Endothelial cell of umbilical vein (primary cell): ENCODE data around the gene NLGN1. TPM values are rescaled to one million over a fixed set of nuclear protein-coding genes. Genes with fewer than 3 reads are reported as not detected.

Experiments
- BruUV-seq: library from RNA; stranded (reverse); fragments of 400-500 nt; replicated peaks from 2 replicates; lab custom pipeline; 2021; lab: Mats Ljungman, UMichigan
- CTCF ChIA-PET: fragments of 300-600, 350-600 bp; sonication (Branson Sonifier 250); formaldehyde crosslinking; loops from one replicate; lab custom pipeline; 2021; ENCODE audit warnings: antibody characterized with exemption, inconsistent platforms; lab: Charles Lee
- POLR2A ChIA-PET: fragments of 300-600, 350-600 bp; sonication (Branson Sonifier 250); formaldehyde crosslinking; loops from one replicate; lab custom pipeline; 2021; ENCODE audit warnings: antibody characterized with exemption, inconsistent platforms; lab: Charles Lee
- DNase-seq: peaks from one replicate; pipeline ENCODE4 v3.0.0-alpha.2; 2011; ENCODE audit warnings: low read depth, low spot score
- FAIRE-seq: peaks from 2 replicates; lab custom pipeline; 2011; peaks lifted over from hg19 to GRCh38; lab: Jason Lieb, UNC
- H2AFZ ChIP-seq: 2 replicates; pipeline ENCODE4 v1.6.0; 2012; ENCODE audit warnings: low read depth, low read length, control low read depth, inconsistent platforms
- H3K27ac ChIP-seq: 2 replicates; pipeline ENCODE4 v1.5.1; 2011; ENCODE audit warnings: low read depth, mild to moderate bottlenecking, control low read depth, low read length, moderate library complexity; ENCODE audit not compliant: insufficient read depth
- H3K27me3 ChIP-seq, 2 experiments: 2 replicates each; pipeline versions ENCODE4 v1.6.0 to v1.6.1; 2011; ENCODE audit warnings: low read length in 2 of 2, mixed read lengths in 1 of 2; ENCODE audit not compliant: control insufficient read depth in 2 of 2, insufficient read depth in 2 of 2
- H3K36me3 ChIP-seq, 2 experiments: 2 replicates in 1 of 2; 3 replicates in 1 of 2; pipeline ENCODE4 v1.5.1; 2011; ENCODE audit warnings: low read length in 2 of 2, mild to moderate bottlenecking in 1 of 2, moderate library complexity in 1 of 2; ENCODE audit not compliant: control insufficient read depth in 2 of 2, insufficient read depth in 2 of 2; ENCODE audit errors: extremely low read depth in 1 of 2
- H3K4me1 ChIP-seq: 3 replicates; pipeline ENCODE4 v1.5.1; 2011; ENCODE audit warnings: mild to moderate bottlenecking, low read length; ENCODE audit not compliant: control insufficient read depth, insufficient read depth; ENCODE audit errors: extremely low read depth
- H3K4me2 ChIP-seq: 2 replicates; pipeline ENCODE4 v1.6.1; 2011; ENCODE audit warnings: low read length, control low read depth, mixed read lengths; ENCODE audit not compliant: insufficient read depth
- H3K4me3 ChIP-seq, 3 experiments: fragments of 200-600 bp in 1 of 3; sonication (generic), shearing (Covaris generic) in 1 of 3; replicated peaks in 1 of 3; 2 replicates each; pipeline ENCODE4 v1.5.1; 2011 to 2016; ENCODE audit warnings: control low read depth in 3 of 3, low read length in 3 of 3, mild to moderate bottlenecking in 2 of 3, inconsistent platforms in 1 of 3, low read depth in 1 of 3, moderate library complexity in 1 of 3; ENCODE audit not compliant: insufficient read depth in 1 of 3
- H3K79me2 ChIP-seq: 2 replicates; pipeline ENCODE4 v1.6.0; 2012; ENCODE audit warnings: low read length, inconsistent platforms; ENCODE audit not compliant: control insufficient read depth, insufficient read depth
- H3K9ac ChIP-seq: replicated peaks from 2 replicates; pipeline ENCODE3; 2011; ENCODE audit warnings: low read length, control low read depth; ENCODE audit not compliant: insufficient read depth; ENCODE audit errors: extremely low read depth
- H3K9me1 ChIP-seq: replicated peaks from 3 replicates; pipeline ENCODE4 v1.6.0; 2011; ENCODE audit warnings: mild to moderate bottlenecking, low read length; ENCODE audit not compliant: control insufficient read depth, insufficient read depth; ENCODE audit errors: extremely low read depth
- H3K9me3 ChIP-seq: replicated peaks from 2 replicates; pipeline ENCODE4 v1.5.1; 2012; ENCODE audit warnings: low read length, inconsistent platforms; ENCODE audit not compliant: control insufficient read depth, insufficient read depth
- H4K20me1 ChIP-seq: replicated peaks from 2 replicates; pipeline ENCODE3; 2011; ENCODE audit warnings: mild to moderate bottlenecking, low read length; ENCODE audit not compliant: control insufficient read depth, insufficient read depth; ENCODE audit errors: extremely low read depth
- EZH2 ChIP-seq: IDR thresholded peaks from 2 replicates; pipeline ENCODE4 v1.6.1; 2012; ENCODE audit warnings: borderline replicate concordance, low read depth, mild to moderate bottlenecking, moderate library complexity, low read length, inconsistent platforms; ENCODE audit not compliant: severe bottlenecking
- FOS ChIP-seq: IDR thresholded peaks from 2 replicates; pipeline ENCODE4 v1.6.1; 2011; ENCODE audit warnings: mild to moderate bottlenecking, low read length, moderate library complexity, borderline replicate concordance; ENCODE audit not compliant: insufficient read depth
- GATA2 ChIP-seq: IDR thresholded peaks from 2 replicates; pipeline ENCODE4 v1.7.0; 2011; ENCODE audit warnings: low read depth, mild to moderate bottlenecking, moderate library complexity, mixed read lengths, low read length; ENCODE audit not compliant: insufficient read length, insufficient read depth
- JUN ChIP-seq: IDR thresholded peaks from 2 replicates; pipeline ENCODE4 v1.6.1; 2011; ENCODE audit warnings: borderline replicate concordance, low read depth; ENCODE audit not compliant: insufficient read length, insufficient read depth
- MAX ChIP-seq: IDR thresholded peaks from 2 replicates; pipeline ENCODE4 v1.6.1; 2011; ENCODE audit not compliant: insufficient read depth, insufficient read length
- POLR2A ChIP-seq: IDR thresholded peaks from 2 replicates; pipeline ENCODE4 v1.6.1; 2012; ENCODE audit warnings: low read depth, mild to moderate bottlenecking, control low read depth, low read length
- POLR2AphosphoS5 ChIP-seq: IDR thresholded peaks from 2 replicates; pipeline ENCODE4 v1.6.1; 2012; ENCODE audit warnings: low read depth, mild to moderate bottlenecking, control low read depth, low read length, moderate library complexity; ENCODE audit not compliant: insufficient read depth
- dilution Hi-C: fragments of 300-500 bp; cut with MboI; formaldehyde crosslinking; loops from one replicate; pipeline ENCODE4 v1.15.0; 2019; ENCODE audit warnings: low sequenced_read_pairs; ENCODE audit not compliant: extremely low pct_ligation_motif_present
- intact Hi-C: fragments of 100-400 bp; cut with micrococcal nuclease; formaldehyde crosslinking; loops from one replicate; pipeline ENCODE4 v1.10.0; 2022
- polyA plus RNA-seq, 4 experiments: library from polyadenylated mRNA; depleted of rRNA in 3 of 4; stranded (reverse) in 3 of 4; unstranded in 1 of 4; fragments of >200 nt; gene quantifications; 2 replicates each; pipeline versions ENCODE4 v1.2.1 to v1.2.3, GENCODE V29; 2011 to 2012; ENCODE audit warnings: missing spikeins in 1 of 4
- total RNA-seq: library from RNA; stranded (reverse); gene quantifications from 2 replicates; pipeline ENCODE4 v1.2.3, GENCODE V29; 2021

Gene NLGN1
- total and polyA plus RNA-seq, 2 donors (not counting 3 experiments of a cell fraction or from before 2014, with no cell fraction given) = 7.9 to 16.3 TPM

GRCh38 chr3:173943264-173943663 lies 545.7 kb downstream of the NLGN1 start:
- no TSS peak for BruUV-seq
- dilution Hi-C loops = no loop called here

GRCh38 chr3:173945170-173945569 lies 547.6 kb downstream of the NLGN1 start:
- H3K9ac ChIP-seq = no peak overlapping the region
- H2AFZ ChIP-seq = no peak overlapping the region
- H3K9me1 ChIP-seq = no peaks in the 10 kb centered on the region
- POLR2A ChIA-PET = no interaction called here
- H3K27me3 ChIP-seq = no peaks in the 10 kb centered on the region
- no peaks in the 10 kb centered on the region for H3K4me1 ChIP-seq
- H3K9me3 ChIP-seq = no peaks in the 10 kb centered on the region
- dilution Hi-C loops = no loop called here
- no peaks in the 10 kb centered on the region for H3K79me2 ChIP-seq
- H3K4me2 ChIP-seq = no peak overlapping the region
- no peak for FAIRE-seq
- TF ChIP-seq FOS (no peak), EZH2 (no peak), GATA2 (no peak), POLR2A (no peak), POLR2AphosphoS5 (no peak), MAX (no peak), JUN (no peak)
- H3K36me3 ChIP-seq = no peaks in the 10 kb centered on the region
- H4K20me1 ChIP-seq = no peaks in the 10 kb centered on the region
- intact Hi-C loops = no loop called here
- no peak overlapping the region for H3K4me3 ChIP-seq
- no peak overlapping the region for H3K27ac ChIP-seq
- no TSS peak for BruUV-seq
- CTCF ChIA-PET = no interaction called here
- no peak for DNase-seq

More at GRCh38 chr3:173943264-173943663, 545.7 kb downstream of the NLGN1 start:
- Histone ChIP-seq H3K4me3 (no peak overlapping the region), H2AFZ (no peak overlapping the region), H3K9ac (no peak overlapping the region), H3K79me2 (no peaks in the 10 kb centered on the region), H3K27ac (no peak overlapping the region), H4K20me1 (no peaks in the 10 kb centered on the region), H3K9me3 (no peaks in the 10 kb centered on the region), H3K27me3 (no peaks in the 10 kb centered on the region), H3K9me1 (no peaks in the 10 kb centered on the region), H3K4me2 (no peak overlapping the region), H3K36me3 (no peaks in the 10 kb centered on the region), H3K4me1 (peaks cover 15% of the 10 kb centered on the region)
- DNase-seq (no peak), FAIRE-seq (no peak)
- intact Hi-C loops = no loop called here
- CTCF ChIA-PET = no interaction called here
- no peak for TF ChIP-seq POLR2AphosphoS5
- POLR2A ChIA-PET = interaction anchor here (0.7 kb wide), 1 partner anchor 1061 kb away, joined by 3 read pairs; no protein-coding TSS in a partner anchor
